Kidney (tissue), 14 donors: ENCODE measurements around the gene GRIN2A. TPM values are rescaled to one million over a fixed set of nuclear protein-coding genes. Genes with fewer than 3 reads are reported as not detected.

Source experiments
- DNase-seq, 5 donors: peaks; one replicate each; pipeline ENCODE4 v3.0.0-alpha.2; 2013 to 2020
- FAIRE-seq: peaks from 2 replicates; lab custom pipeline; 2012; peaks lifted over from hg19 to GRCh38; lab: Jason Lieb, UNC
- H3K27ac ChIP-seq, 2 donors: one replicate each; pipeline ENCODE4 v1.7.0; 2013; ENCODE audit warnings: low read depth in 2 of 2, low read length in 2 of 2, inconsistent platforms in 1 of 2
- H3K27me3 ChIP-seq: one replicate; pipeline ENCODE4 v1.7.1; 2013; ENCODE audit warnings: low read length, inconsistent platforms; ENCODE audit not compliant: control insufficient read depth, insufficient read depth
- H3K36me3 ChIP-seq, 3 donors: one replicate each; pipeline versions ENCODE4 v1.7.0 to v1.7.1; 2013; ENCODE audit warnings: low read length in 3 of 3, control low read depth in 1 of 3, inconsistent platforms in 1 of 3; ENCODE audit not compliant: insufficient read depth in 3 of 3, control insufficient read depth in 2 of 3
- H3K4me1 ChIP-seq, 3 donors: one replicate each; pipeline versions ENCODE4 v1.7.0 to v1.7.1; 2013; ENCODE audit warnings: low read length in 3 of 3, inconsistent platforms in 1 of 3, low read depth in 1 of 3; ENCODE audit not compliant: control insufficient read depth in 2 of 3, insufficient read depth in 2 of 3
- H3K4me3 ChIP-seq, 3 donors: one replicate each; pipeline versions ENCODE4 v1.7.0 to v1.8.1; 2013; ENCODE audit warnings: low read length in 3 of 3, control low read depth in 1 of 3, inconsistent platforms in 1 of 3
- H3K9ac ChIP-seq, 3 donors: one replicate each; pipeline versions ENCODE4 v1.7.0 to v1.7.1; 2013; ENCODE audit warnings: low read length in 3 of 3, control low read depth in 1 of 3, inconsistent platforms in 1 of 3
- H3K9me3 ChIP-seq, 3 donors: one replicate each; pipeline versions ENCODE4 v1.7.0 to v1.7.1; 2013; ENCODE audit warnings: low read length in 3 of 3, control low read depth in 1 of 3, inconsistent platforms in 1 of 3; ENCODE audit not compliant: control insufficient read depth in 2 of 3, insufficient read depth in 1 of 3
- CTCF ChIP-seq: IDR thresholded peaks from 3 replicates; pipeline ENCODE4 v1.5.1; 2012; ENCODE audit warnings: mild to moderate bottlenecking, moderate library complexity, borderline replicate concordance; ENCODE audit not compliant: insufficient read depth; ENCODE audit errors: extremely low read depth
- intact Hi-C: fragments of 100-400 bp; cut with DNase I; formaldehyde crosslinking; loops from one replicate; pipeline ENCODE4 v1.11.1; 2022
- polyA plus RNA-seq: library from polyadenylated mRNA; stranded (reverse); fragments of 350-450 nt; fragmentation: Illumina TruSeq; extraction: RNeasy Lipid Tissue Mini Kit (QIAGEN cat#74804); gene quantifications from one replicate; pipeline ENCODE4 v1.2.3, GENCODE V29; 2014; ENCODE audit warnings: low read depth, low replicate concordance; ENCODE audit not compliant: insufficient read depth
- total RNA-seq: library from RNA; stranded (reverse); fragmentation: NEBNext Ultra II Directional; extraction: Animal tissue kit (Norgen Biotek cat#: 25700); gene quantifications from one replicate; pipeline ENCODE4 v1.2.1, GENCODE V29; 2021
- donor health status: control.
- donor health status: control.
- donor health status: control.
- donor health status: control.
- donor health status: control.
- donor health status: DM: yes; HTN: yes; CAD: no.
- donor health status: Normal renal cell carcinoma (clear cell type).

GRIN2A gene
- total and polyA plus RNA-seq, 2 donors from 2014 or later = 0.28 to 6.5 TPM

- intact Hi-C loops = no loop called here
- Histone ChIP-seq H3K4me3 (no peak overlapping the region), H3K27ac (no peak overlapping the region), H3K4me1 (no peaks in the 10 kb centered on the region), H3K9ac (no peak overlapping the region), H3K27me3 (no peaks in the 10 kb centered on the region), H3K9me3 (no peaks in the 10 kb centered on the region), H3K36me3 (no peaks in the 10 kb centered on the region)
- no peak for TF ChIP-seq CTCF
- DNase-seq = no peak
- no peak for FAIRE-seq
These were observed 360.9 kb downstream of the GRIN2A start for GRCh38 chr16:9821331-9821730.

GRCh38 chr16:9820476-9821246 is 361.6 kb downstream of the GRIN2A start:
- intact Hi-C loops = no loop called here

GRCh38 chr16:9818702-9819101 is 363.5 kb downstream of the GRIN2A start:
- no peak for DNase-seq
- no peak for TF ChIP-seq CTCF
- intact Hi-C loops = no loop called here
- no peak overlapping the region for H3K4me3 ChIP-seq
- FAIRE-seq = no peak
- no peak overlapping the region for H3K9ac ChIP-seq
- no peaks in the 10 kb centered on the region for H3K36me3 ChIP-seq
- H3K4me1 ChIP-seq = no peaks in the 10 kb centered on the region
- no peaks in the 10 kb centered on the region for H3K9me3 ChIP-seq
- no peaks in the 10 kb centered on the region for H3K27me3 ChIP-seq
- H3K27ac ChIP-seq = no peak overlapping the region

More at GRCh38 chr16:9820476-9821246, 361.6 kb downstream of the GRIN2A start:
- H3K9me3 ChIP-seq = no peaks in the 10 kb centered on the region
- H3K27ac ChIP-seq = no peak overlapping the region
- no peak overlapping the region for H3K4me3 ChIP-seq
- H3K27me3 ChIP-seq = no peaks in the 10 kb centered on the region
- peak in 4 of 5 donors; percentile 38 to 68 (median 48) for DNase-seq
- no peaks in the 10 kb centered on the region for H3K4me1 ChIP-seq
- FAIRE-seq = no peak
- no peak for TF ChIP-seq CTCF
- no peaks in the 10 kb centered on the region for H3K36me3 ChIP-seq
- H3K9ac ChIP-seq = no peak overlapping the region

GRCh38 chr16:9817586-9817985 is 364.6 kb downstream of the GRIN2A start:
- Histone ChIP-seq H3K27me3 (no peaks in the 10 kb centered on the region), H3K36me3 (no peaks in the 10 kb centered on the region), H3K4me3 (no peak overlapping the region), H3K27ac (no peak overlapping the region), H3K9me3 (no peaks in the 10 kb centered on the region), H3K4me1 (no peaks in the 10 kb centered on the region), H3K9ac (no peak overlapping the region)
- DNase-seq = no peak
- no peak for FAIRE-seq
- no peak for TF ChIP-seq CTCF
- intact Hi-C loops = no loop called here
